Hematopoietic multipotent progenitor cell treated with erythropoietin and hydrocortisone succinate and interleukin-3 and kit ligand, for 4 days (in vitro differentiated cells): Measurements from ENCODE around the gene ARHGAP10.
"Not testable (repeated sequence)": the region's sequence is repeated elsewhere in the genome, so short reads cannot be mapped to it uniquely, and the experiment has no call there.

Experiments
- DNase-seq: peaks from one replicate; pipeline ENCODE4 v3.0.0-alpha.2; 2015

Gene ARHGAP10

DNA sequence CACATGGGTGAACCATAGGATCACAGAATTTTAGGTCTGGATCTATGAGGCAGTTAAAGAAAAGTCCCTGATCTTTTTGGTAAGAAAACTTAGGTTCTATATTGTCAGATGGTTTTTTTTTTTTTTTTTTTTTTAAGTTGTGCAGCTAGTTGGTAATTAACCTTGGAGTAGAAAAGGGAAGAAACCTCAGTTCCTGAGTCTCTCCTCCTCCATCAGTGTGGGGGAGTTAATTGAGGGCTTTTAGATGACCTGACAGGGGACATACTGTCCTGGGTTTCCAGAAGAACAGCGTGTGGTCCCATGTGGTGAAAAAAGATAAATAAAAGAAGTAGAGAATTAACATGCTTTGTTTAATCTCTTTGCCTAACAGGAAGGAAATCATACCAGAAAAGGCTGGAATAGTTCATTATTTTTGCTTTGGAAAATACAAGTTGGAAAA lies 123.7 kb downstream of the ARHGAP10 start:
- peak; percentile 28 for DNase-seq

DNA sequence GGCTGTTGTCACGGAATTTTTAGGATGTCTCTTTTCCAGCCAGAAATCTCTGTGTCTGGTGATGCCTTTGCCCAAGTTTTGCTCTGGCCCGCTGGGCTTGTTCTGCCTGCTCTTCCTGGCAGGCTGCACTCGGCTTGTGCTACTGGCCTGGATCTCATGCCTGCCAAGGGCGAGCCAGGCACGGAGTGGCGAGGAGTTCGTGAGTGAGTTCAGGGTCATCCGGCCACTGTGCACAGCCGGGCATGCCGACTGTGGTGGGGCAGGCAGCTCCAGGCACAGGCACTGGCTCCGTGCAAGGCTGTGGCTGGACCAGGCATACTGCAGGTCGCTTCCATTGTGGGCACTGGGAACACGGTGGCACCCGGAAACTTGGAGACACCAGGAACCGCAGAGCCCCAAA lies 129.1 kb downstream of the ARHGAP10 start:
- DNase-seq = no peak

DNA sequence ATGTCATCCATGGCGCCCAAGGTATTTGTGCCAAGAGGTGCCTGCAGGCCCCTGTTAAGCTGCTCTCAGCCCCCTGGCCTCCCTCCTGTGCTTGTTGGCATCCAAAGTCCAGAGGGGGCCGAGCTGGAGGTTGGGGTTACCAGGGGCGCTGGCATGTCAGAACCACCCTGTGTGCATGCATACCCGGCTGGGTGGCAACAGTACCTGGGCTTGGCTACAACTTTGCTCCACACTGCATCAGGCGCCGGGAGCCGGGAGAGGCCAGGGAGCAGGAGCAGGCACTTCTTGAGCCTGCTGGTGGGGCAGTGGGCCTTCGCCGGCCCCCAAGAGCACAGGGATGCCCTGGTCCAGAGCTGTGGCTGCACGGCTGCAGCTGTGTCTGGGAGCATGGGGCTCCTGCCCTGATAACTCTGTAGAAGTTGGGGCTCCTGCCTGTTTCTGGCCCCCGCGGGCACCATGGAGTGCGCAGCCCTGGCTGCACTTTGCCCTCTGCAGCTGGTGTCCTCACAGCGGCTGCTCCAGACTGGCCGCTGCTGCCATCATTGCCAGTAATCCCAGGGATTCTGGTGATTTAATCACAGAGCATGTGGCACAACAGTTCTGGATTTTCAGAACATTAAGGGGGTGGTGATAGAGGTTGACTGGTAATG lies 130.3 kb downstream of the ARHGAP10 start:
- DNase-seq = no peak

DNA sequence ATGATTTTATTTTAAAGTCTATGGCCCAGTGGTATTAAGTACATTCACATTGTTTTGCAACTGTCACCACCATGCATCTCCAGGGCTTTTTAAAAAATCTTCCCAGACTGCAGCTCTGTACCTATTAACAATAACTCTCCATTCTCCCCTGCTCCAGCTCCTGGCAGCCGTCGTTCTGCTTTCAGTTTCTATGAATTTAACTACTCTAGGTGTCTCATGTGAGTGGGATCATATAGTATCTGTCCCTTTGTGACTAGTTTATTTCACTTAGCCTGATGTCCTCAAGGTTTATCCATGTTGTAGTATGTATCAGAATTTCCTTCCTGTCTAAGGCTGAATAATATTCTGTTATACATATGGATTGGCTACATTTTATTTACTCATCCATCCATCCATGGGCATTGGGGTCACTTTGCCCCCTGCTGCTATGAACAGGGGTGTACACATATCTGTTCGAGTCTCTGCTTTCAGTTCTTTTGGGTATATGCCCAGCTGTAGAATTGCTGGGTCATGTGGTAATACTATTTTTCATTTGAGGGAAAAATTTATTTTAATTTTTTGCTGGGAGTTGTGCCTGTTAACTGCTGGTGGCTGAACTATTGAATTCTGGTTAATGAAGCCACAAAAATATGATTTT lies 131.3 kb downstream of the ARHGAP10 start:
- DNase-seq = peak; percentile 37

DNA sequence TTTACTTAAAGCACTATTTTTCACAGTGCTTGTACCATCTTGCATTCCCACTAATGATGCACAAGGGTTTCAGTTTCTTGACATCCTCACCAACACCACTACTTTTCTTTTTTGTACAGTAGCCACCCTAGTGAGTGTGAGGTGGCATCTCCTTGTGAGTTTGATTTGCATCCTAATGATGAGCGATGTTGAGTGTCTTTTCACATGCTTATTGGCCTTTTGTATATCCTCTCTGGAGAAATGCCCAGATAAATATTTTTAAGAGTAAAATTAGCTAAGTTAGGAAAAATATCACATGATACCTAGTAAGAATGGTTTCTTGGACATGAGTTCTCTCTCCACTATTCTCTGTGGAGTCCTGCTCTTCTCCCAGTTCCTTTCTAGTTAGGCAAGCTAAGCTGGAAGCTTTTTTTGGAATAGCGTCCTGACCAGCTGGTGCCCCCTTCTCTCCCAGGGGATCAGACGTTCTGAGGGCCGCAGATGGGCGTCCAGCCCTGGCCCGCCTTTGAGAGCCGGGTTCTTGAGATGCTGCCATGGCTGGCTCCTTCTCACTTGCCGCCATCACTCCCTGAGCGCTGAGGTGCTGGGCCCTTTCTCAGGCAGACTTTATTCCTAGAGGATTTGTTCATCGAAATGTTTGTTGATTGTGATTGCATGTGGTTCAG lies 132.1 kb downstream of the ARHGAP10 start:
- no peak for DNase-seq

DNA sequence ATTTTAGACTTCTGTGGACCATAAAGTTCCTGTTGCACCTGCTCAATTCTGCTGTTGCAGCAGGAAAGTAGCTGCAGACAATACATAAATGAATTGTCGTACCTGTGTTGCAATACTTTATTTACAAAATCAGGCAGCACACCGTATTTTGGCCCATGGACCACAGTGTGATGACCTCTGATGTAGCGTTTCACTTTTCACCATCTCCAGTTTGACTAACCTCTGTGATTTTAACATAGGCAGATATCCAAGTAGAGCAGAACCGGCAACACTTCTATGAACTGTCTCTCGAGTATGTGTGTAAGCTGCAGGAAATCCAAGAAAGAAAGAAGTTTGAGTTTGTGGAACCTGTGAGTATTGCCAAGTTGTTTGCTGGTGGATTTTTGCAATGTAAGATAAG lies 132.7 kb downstream of the ARHGAP10 start:
- DNase-seq = no peak

DNA sequence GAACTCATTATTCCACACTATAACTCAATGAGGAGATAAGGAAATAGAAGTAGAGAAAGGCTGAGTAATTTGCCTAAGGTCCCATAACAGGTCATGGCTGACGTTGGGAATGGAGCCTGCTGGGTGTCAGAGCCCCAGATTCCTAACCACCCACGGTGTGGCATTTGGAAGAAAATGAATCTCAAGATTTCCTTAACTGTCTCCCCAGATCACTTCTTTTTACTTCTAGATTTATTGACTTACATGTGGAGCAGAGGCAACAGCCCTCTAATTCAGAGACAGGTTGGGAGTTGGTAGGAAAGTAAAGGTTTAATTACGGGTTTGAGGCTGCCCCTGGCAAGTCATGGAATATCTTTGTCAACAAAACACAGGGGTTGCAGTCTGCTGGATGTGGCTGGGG lies 134.0 kb downstream of the ARHGAP10 start:
- no peak for DNase-seq

DNA sequence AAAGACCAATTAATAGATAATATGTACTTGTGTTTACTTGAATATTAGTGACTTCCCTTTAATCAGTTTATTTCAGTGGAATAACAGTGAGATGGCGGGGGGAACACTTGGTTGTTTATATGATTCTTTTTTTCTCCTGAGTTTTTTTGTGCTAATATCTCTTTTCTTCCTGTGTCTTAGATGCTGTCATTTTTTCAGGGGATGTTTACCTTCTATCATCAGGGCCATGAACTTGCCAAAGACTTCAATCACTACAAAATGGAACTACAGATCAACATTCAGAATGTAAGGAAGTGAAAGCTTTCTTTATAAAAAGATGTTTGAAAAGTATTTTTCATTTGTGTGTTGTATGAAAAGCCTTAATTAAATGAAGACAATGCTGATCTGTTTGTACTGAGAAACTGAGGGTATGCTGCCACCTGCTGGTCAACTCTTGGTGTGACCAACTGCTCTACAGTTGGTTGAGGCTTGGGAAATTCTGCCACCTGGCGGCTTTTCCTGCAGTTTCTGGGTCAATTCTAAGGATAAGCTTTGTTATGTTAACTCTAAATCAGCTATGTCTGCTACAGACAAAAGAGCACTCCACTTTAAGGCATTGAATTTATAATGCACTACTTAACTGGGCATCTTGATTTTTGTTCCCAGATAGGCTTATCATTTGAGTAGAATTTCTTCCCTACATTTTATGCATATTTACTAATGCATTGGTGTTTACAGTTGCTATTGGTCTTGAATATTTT lies 134.8 kb downstream of the ARHGAP10 start:
- peak; percentile 95 for DNase-seq

DNA sequence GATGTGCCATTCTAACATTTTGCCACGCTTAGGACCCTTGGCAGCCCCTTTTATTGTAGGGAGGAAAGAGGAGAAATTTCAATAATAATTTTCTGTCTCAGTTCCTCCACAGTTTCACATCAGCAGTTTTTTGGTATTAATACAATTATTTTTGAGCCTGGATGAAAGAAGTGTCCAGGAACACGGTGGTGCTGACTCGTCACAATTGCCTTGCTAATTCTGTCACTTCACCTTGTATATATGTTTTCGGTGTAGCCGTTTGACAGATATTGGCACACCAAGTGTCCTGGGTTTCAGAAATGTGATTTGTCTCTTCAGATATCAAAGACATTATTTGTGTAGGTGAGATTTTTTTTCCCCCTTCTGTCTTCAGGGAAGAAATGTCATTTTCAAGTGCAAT lies 142.2 kb downstream of the ARHGAP10 start:
- no peak for DNase-seq

DNA sequence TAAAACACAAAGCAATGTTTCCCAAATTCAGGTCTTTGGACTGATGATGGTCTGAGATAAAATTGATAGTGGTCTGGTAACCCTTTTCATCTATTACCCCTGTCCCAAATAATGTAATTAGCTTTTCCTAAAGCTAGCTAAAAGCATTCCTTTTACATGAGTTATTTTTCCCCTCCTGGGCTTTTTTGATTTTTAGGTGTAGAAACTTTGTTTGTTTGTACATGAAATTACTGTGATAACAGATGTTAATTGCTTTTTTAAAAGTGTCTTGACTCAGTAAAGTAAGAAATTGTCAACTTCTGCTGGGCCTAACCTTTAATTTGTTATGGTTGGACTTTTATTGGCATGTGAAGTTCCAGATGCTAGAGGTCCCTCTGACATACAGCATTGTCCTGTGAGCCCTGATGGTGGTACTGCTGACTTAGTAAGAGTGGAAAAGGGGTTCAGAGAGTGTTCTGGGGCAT lies 145.5 kb downstream of the ARHGAP10 start:
- no peak for DNase-seq

DNA sequence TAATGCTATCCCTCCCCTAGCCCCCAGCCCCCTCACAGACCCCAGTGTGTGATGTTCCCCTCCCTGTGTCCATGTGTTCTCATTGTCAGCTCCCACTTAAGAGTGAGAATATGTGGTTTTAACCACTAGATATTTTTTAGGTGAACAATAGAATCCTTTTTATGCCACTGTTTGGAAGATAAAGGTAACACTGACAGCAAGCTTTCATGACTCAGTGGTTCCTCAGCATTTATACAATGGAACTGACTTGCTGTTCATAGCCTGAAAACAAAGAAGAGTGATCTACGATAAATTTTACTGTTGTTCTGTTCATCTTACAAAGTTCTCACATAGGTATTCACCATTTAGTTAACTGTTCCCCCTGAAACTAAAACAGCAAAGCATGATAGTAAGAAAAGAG lies 147.8 kb downstream of the ARHGAP10 start:
- DNase-seq = no peak

DNA sequence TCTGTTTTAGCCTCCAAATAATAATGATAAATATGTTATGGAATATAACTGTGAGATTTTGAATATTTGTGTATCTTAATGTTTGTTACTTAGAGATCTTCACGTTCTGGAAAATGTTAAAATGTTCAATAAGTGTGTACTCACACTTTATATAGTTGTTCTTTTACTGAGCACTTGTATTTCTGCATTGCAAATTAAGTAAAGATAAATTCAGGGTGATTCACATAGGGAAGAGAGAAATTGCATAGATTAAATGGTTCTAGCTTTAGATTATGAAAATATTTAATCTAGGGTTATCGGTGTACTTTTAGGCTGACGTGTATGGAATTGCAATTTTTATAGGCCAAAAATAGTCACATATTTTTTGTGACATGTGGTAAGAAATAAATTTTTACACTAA lies 148.6 kb downstream of the ARHGAP10 start:
- no peak for DNase-seq

DNA sequence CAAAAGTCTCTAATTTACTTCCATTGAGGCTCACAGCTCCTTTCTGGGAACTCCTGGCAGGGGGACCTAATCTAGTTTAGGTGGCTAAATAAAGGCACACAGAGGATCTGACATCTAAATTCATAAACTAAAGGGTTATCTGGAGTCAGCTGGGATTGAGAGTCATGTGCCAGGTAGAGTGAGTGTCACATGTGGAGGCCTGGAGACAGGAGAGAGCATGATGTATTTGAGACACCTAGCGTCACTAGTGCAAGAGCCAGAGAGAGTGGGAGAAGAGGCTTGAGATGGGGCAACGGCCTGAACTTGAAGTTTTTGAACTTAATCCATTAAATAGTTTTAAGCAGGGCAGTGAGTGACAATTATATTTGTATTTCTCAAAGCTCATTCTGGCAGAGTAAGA lies 152.6 kb downstream of the ARHGAP10 start:
- DNase-seq = no peak

DNA sequence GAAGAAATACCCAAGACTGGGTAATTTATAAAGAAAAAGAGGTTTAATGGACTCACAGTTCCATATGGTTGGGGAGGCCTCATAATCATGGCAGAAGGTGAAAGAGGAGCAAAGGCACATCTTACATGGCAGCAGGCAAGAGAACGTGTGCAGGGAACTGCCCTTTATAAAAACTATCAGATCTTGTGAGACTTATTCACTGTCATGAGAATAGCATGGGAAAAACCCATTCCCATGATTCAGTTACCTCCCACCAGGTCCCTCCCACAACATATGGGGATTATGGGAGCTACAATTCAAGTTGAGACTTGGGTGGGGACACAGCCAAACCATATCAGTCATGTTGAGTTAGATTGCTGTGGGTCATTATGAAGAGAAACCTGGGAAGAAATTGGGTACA lies 153.3 kb downstream of the ARHGAP10 start:
- DNase-seq = not testable (repeated sequence)

DNA sequence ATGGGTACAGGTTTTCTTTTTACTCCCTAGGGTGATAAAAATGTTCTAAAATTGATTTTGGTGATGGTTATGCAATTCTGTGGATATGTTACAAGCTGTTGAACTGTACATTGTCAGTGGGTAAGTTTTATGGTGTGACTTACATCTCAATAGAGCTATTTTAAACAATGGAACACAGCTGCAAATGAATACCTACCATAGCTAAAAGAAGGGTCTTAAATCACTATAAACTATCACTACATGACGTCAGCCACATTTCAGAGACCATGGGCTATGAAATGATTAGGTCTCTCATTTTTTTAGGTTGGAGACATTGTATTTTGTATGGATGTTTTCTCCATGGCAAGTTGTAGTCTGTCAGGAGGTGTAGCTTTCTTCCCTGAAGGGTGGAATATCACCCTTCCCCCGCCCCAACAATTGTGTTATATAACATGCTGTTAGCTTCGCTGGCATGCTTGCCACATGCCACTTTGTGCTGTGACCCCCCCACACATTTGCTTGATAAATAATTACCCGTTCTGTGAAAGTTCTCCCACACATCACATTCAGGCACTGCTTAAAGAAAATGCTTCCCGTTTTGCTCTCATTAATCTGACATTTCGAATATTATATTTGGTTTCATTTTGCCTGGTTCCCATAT lies 159.7 kb downstream of the ARHGAP10 start:
- DNase-seq = no peak

DNA sequence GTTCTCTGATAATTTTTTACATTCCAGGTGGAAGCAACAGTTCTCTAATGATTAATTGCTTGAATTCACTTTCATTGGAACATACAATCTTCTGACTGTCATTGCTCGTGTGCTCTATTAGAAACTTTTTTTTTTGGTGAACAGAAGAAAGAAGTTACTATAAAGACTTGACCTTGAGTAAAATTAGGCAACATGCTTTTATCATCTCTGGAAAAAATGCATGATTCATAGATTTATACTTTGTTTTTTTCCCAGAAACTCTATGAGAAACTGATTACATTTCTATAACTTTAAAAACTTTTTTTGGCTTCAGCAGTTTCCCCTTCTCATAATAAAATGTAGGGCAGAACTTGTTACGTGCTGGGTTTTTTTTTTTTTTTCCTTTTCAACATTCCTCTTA lies 167.6 kb downstream of the ARHGAP10 start:
- DNase-seq = no peak

DNA sequence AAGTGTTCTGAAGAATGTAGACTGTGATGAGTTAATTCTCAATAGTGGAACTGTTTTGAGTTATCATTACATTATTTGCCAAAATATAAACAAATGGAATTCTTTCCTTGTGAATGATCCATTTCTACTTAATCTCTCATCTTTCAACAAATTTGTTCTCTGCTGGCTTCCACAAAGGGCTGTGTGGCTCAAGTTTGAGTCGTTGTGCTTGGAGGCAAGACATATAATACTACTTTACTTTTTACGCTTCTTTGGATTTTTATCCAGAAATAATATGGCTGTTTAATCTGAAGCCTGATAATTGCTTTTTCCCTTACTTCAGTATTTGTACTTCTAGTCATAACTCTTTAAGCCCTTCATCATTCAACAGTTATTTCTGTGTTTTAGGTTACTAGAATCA lies 169.5 kb downstream of the ARHGAP10 start:
- DNase-seq = no peak

DNA sequence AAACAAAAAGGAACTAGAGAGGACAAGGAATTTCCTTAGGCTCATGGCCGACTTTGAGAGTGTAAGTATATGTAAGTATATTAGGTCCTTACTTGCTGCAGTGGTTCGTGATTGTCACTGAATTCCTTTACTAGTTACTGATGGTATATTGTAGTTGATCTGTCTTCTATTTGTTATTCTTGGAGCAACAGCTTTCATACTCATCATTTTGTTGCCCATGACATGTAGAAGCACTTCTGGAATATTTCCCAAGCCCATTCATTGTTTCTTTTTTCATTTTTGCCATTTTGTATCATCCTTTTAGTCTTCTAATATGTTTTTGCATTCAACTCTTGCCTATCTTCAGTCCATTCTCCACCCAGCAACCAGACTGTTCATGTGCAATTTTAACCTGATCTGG lies 170.0 kb downstream of the ARHGAP10 start:
- no peak for DNase-seq

DNA sequence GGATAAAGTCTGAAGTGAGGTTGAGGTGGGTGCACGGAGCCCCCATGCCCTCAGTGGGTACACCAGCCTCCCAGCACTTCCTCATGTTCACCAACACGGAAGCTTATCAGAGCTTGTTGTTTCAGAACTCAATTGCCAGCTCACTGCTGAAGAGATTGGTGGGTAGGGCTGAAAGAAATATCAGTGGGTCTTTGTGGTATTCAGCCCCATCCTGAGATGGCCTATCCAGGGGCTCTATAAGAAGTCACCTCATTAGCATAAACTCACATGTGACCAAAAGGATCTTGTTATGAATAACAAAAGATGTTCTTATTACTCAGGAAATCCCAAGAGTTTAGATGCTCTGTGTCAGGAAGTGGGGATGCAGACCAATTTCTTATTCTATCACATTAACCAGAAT lies 177.3 kb downstream of the ARHGAP10 start:
- peak; percentile 3 for DNase-seq

DNA sequence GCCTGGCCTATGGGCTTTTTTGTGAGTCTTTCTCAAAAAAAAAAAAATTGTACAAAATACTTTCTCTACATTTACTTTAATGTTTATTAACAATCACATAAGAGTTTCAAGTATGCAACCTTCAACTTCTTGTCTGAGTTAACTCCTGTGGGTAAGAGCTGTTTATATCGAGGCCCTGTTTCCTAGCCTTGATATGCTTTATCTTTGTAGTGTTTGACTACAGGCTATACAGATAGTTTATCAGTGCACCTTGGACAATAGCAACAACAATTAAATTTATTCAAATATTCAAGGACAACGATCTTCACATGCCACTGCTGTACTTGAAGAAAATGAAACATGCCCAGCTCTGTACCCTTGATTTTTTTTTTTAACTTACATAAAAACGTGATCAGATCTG lies 178.4 kb downstream of the ARHGAP10 start:
- no peak for DNase-seq

DNA sequence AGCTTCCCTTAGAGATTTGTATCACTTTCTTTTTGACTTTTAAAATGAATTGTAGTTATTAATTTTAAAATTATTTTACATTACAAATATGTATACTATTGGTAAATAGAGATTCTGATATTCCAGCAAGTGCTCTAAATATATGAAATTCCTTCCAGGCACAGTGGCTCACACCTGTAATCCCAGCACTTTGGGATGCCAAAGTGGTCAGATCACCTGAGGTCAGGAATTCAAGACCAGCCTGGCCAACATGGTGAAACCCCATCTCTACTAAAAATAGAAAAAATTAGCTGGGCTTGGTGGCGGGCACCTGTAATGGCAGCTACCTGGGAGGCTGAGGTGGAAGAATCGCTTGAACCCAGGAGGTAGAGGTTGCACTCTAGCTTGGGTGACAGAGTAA lies 180.2 kb downstream of the ARHGAP10 start:
- DNase-seq = not testable (repeated sequence)

DNA sequence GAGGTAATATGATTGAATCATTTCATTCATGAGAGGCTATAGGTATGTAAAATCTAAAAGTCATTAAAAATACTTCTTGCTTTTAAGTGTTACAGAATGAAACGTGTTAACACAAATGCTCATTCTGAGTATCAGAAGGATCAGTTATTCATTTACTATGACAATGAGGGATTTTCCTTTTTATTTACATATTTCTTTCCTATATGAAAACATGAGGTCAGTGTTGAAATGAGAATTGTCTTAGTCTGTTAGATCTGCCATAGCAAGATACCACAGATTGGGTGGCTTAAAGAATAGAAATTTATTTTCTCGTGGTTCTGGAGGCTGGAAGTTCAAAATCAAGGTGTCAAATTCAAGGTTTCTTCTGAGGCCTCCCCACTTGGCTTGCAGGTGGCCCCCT lies 181.2 kb downstream of the ARHGAP10 start:
- no peak for DNase-seq

DNA sequence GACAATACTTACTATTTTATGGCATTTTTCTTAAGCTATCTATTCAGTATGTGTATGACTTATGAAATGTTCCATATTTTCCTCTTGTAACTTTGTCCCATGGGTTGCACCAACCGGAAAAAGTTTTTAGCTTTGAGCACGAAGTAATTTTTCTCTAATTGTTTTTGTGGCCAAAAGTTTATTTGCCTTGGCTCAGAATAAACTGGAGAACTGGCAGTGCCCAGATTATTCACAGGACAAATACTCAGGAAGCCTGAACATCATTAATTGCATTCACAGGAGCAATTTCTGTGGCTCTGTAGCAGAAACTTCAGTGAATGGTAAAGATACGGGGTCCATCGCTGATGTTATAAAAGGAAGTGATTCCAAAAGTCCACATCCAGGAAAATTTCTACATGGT lies 184.5 kb downstream of the ARHGAP10 start:
- DNase-seq = no peak
